HG03064 (cell line): ENCODE data around the gene SUPT5H.

ENCODE experiments used
- ATAC-seq: cut with Tn5 transposase; IDR thresholded peaks from one replicate; pipeline ENCODE4 v1.9.1; 2021; ENCODE audit warnings: low read depth; ENCODE audit not compliant: unreplicated experiment

SUPT5H gene

DNA sequence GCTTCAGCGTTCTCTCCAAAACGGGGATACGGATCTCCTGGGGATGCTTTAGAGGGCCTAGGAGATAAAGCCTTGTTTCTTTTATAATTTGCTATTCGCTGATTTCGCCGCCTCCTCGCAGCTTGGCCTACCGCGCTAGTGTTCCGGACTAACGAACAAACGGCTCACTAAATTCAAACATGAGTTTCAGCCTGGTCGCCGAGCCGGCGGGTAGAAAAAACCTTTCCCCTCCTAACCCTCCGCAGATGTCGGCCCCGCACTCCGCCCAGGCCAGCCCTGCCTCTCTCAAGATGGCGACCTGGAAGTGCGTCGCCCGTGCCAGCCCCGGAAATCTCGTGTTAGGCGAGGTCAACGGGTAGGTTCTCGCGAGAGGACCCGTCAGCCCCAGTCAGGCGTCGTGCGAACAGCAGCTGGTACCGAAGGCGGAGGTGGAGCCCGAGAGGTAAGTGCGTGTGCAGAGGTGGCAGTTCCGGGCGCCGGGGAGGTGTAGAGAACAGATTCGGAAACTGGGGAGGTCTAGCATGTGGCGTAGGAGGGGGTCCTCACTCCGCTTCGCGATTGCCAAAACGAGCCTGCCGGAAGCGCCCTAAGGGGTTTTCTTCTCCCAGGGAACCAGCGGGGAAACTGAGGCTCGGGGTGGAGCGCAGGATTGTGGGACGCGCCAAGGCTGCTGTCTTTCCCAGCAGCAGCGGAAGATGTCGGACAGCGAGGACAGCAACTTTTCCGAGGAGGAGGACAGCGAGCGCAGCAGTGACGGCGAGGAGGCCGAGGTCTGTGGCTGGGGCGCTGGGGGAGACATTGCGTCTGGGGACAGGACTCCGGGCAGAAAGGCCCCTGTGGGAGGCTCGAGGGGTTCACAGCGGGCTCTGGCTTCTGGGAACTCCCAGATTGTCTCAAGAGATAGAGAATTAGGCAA lies at the start of gene SUPT5H:
Gene SUPT5H (plus strand): TSS at position 387 of the 916 bp plus-strand sequence. CDS start 309 bp downstream, at position 696.
- peak; percentile 77 for ATAC-seq

DNA sequence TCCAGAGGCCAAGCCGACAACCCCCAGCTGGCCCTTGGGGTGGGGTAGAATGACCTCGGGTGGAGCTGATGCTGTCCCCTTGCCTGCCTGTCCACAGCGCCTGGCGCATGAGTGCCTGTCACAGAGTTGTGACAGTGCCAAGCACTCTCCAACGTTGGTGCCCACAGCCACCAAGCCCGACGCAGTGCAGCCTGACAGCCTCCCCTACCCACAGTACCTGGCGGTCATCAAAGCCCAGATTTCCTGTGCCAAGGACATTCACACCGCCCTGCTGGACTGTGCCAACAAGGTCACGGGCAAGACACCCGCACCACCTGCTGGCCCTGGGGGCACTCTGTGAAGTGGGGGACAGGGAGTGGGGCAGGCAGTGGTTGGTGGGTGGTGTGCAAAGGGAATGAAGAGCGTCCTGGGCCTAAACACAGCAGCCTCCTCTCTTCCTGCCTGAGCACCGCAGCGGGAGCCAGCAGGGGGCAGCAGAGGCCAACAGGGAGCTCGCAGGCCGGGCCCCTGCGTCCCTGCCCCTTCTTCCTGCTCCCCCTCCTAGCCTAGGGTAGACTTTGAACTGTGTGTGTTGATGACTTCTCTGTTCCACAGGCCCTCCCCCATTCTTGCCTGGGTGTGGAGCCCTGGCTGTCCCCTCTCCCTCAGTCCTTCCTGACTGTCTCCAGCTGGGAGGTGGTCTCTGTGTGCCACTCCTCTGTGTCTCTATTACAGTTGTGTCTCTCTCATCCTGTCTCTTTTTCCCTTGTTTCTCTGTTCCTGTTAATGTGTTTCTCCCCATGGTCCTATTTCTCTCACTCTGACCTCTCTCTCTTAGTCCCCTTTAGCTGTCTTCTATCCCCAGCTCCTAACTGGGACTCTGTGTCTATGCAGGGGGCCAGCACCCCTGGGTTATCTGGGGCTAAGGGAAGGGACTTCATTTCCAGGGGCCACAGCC lies 47.8 kb upstream of the SUPT5H start:
- no peak for ATAC-seq

DNA sequence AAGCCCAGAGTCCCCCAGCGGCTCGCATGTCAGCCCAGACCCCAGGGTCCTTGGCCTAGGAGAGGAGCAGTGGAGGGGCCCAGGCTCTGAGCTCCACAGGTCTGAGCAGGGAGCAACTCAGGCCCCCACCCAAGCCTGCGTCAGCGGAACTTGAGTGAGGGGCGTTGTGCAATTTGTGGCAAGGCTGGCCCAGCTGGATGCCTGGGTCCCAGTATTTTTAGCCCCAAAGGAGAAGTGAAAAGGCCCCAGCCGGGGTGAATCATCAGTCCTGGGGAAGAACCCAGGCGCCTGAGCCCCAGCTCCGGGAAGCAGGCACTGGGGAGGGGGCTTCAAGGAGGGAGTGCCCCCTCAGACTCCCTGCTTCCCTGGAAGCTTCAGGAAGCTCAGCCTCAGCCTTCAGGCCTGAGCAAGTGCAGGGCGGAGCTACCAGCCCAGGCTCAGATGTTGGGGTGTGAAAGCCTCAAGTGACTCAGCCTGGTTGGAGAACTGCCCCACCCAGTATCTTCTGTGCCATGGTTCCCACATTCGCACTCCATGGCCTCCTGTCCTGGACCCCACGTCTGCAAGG lies 47.0 kb upstream of the SUPT5H start:
- ATAC-seq = no peak

DNA sequence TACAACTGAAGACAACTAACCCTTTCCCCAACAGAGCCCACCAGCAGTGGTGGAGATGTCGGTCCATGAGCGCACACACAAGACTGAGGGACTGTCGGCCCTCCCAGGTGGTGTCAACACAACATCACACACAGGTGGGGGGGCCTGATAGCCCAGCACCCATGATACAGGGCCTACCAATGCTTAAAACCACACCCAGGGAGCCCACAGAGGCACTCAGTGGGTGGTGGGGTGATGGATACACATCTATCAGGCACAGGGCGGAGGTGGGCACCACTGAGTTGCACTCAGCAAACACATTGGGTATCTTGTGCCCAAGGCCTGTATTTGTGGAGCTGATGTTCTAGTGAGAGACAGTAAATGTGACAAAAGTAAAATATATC lies 45.7 kb upstream of the SUPT5H start:
- ATAC-seq = no peak

DNA sequence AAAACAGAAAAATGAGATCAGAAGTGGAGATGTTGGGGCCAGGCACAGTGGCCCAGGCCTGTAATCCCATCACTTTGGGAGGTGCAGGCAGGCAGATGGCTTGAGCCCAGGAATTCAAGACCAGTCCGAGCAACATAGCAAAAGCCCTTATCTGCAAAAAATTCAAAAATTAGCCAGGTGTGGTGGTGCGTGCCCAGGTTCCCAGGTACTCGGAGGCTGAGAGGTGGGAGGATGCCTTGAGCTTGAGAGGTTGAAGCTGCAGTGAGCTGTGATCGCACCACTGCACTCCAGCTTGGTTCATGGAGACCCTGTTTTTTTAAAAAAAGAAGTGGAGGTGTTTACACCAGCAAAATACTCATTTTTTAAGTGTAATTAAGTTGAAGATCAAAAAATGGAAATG lies 45.3 kb upstream of the SUPT5H start:
- ATAC-seq = no peak

DNA sequence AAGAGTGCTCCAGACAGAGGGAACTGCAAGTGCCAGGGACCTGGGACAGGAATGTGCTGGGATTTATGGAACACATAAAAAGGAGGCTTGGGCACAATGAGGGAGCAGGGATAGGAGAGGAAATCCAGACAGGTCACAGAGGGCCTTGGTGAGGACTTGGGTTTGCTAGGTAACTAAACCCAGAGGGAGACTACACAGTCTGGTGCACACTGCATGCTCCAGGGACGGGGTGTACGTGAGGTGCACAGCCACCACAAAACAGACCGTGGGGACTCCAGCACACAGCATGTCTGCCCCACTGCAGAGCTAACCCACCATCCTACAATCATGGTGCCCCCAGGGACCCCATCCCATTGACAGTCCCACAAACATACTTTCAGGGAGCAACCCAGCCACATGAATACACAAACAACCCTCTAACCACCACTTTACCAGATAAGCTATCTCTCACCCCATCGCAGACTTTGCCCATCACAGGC lies 44.3 kb upstream of the SUPT5H start:
- no peak for ATAC-seq

DNA sequence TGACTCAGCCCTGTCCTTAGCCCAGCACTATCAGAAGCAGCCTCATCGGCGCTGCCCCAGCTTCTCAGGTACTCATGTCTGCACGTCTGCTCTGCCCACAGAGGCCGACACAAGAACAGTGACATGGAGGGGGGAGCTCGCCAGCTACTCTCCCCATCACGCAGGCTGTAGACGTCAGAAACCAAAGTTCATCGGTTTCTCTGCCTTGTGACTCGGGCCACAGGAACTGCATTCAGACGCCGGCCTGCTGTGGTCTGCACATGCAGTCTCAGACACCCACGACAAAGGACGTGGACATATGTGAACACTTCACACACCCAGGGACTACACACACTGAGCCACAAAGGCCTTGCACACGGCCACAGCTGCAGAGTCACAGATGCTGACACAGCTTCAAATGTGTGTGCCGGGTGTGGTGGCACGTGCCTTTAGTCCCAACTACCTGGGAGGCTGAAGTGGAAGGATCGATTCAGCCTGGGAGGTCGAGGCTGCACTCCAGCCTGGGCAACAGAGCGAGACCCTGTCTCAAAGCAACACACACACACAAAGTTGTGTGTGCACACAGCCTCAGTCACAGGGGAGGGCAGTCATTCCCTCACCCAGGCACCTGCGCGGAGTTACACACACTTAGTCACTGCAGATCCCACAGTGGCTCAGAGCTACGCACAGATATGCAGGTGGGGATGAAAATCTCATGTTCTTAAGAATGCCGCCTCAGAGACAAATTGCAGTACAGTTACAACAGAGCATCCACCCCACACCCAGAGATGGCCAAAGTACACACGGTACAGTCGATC lies 43.6 kb upstream of the SUPT5H start:
- ATAC-seq = no peak

DNA sequence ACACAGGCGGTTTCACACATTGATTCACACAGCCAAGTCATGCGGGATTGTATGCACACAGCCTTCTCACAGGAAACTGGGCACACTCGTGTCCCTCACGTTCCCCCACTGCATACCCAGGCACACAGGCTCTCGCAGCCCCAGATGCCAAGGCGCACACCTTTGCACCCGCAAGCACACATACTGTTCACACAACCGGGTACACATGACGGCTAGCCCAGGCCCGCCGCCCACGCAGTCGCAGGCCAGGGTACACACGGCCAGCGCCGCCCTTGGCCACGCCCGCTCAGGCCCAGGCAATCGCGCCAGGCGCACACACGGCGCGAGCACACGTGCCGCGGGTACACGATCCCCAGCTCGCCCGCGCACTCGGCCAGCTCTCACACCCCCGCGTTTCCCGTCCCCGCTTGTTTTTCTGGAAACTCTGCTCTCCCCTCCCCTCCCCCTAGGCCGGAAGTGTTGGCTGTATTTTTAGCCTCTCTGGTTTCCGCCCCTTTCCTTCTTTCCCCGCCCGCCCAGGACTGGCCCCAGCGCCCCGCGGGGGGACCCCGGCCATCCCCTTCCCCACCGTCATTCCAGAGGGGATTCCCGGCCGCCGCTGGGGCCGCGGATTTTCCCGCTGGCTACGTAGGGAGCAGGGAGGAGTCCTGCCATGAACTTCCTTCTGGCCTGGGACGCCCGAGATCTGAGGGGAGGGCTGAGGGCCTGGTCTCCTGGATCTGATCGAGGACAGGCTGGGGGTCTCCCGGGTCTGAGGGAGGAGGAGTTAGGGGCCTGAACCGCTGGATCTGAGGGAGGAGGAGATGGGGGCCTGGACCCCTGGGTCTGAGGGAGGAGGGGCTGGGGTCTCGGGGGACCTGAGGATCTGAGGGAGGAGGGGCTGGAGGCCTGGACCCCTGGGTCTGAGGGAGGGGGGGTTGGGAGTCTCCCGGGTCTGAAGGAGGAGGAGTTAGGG lies 42.8 kb upstream of the SUPT5H start:
- ATAC-seq = no peak

DNA sequence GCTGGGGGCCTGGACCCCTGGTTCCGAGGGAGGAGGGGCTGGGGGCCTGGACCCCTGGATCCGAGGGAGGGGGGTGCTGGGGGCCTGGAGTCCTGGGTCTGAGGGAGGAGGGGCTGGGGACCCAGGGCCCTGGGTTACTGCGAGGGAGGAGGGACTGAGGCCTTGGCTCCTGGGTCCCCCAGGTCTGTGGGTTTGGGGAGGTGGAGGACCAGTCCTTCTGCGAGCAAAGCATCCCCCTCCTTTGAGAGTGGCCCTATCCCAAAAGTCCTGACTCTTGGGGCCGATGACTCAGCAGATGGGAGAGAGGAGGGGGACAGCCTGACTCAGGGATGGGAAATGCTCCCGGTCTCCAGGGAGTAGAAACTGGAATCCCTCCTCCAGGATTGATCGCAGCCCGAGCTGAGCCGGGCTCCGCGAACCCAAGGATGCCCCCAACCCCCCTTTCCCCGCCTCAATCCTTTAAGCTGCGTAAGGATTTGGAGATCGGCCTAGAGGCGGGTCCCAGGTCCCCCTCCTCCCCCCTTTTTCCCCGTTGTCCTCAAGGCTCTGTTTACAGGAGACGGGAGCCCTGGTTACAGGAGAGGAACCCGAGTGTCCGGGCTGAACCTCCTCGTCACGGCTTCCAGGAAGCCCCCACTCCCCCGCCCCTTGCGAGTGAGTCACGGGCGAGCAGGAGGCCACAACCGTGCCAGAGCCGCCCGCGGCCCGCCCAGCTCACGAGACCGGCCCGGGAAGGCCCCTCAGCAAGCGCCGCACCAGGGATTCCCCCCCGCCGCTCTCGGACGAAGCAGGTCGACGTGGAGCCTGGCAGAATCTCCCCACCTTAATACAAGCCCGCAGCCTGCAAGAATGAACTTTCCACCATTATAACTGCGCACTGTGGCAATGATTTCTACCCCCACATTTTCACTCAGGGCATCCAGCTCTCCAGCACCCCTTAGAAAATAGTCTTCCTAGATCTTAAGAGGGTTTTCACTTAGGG lies 41.8 kb upstream of the SUPT5H start:
- peak; percentile 24 for ATAC-seq

DNA sequence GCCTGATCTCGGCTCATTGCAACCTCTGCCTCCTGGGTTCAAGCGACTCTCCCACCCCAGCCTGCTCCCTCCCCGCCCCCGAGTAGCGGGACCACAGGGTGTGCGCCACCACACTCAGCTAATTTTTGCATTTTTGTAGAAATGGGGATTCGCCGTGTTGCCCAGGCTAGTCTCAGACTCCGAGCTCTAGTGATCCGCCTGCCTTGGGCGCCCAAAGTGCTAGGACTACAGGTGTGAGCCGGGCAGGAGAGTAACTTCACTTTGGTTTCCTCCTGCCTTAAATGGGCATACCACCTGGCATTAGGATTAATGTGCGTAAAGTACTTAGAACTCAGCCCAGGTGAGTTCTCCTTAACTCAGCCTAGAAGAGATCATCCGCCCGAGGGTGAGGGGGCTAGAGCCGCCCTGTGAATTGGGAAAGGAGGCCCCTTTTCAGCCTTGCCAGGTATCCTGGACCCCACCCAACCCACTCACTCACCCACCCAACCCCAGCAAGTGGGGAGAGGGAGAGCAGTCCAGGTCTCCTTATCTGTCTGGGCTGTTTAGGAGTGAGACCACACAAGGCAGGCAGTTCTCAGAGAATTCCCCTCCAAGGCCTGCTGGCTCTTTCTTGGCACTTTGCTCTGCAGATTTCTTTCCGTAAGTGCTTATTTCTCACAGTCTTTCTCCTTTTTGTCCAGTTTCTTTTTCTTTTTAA lies 40.0 kb upstream of the SUPT5H start:
- no peak for ATAC-seq

DNA sequence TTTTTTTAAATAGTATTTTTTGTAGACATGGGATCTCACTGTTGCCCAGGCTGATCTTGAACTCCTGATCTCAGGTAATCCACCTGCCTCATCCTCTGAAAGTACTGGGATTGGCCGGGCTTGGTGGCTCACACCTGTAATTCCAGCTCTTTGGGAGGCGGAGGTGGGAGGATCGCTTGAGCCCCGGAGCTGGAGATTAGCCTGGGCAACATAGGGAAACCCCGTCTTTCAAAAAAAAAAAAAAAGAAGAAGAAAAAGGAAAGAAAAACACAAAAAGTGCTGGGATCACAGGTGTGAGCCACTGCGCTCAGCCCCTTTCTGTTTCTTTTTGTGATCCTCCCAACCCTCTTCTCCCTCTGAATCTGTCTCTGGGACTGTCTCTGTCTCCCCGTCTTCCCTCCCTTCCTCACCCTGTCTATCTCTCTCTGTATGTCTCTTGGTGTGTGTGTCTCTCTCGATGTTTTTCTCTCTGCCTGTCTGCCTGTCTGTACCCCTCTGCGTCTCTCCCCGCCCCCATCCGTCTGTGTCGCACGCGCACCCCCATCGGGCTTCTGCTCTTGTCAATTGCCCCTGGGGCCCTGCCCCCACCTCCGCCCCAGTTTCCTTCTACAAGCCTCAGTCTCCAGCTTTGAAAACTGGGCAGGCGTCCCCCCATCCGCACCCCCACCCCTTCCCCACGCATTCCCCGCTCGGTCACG lies 39.3 kb upstream of the SUPT5H start:
- no peak for ATAC-seq

DNA sequence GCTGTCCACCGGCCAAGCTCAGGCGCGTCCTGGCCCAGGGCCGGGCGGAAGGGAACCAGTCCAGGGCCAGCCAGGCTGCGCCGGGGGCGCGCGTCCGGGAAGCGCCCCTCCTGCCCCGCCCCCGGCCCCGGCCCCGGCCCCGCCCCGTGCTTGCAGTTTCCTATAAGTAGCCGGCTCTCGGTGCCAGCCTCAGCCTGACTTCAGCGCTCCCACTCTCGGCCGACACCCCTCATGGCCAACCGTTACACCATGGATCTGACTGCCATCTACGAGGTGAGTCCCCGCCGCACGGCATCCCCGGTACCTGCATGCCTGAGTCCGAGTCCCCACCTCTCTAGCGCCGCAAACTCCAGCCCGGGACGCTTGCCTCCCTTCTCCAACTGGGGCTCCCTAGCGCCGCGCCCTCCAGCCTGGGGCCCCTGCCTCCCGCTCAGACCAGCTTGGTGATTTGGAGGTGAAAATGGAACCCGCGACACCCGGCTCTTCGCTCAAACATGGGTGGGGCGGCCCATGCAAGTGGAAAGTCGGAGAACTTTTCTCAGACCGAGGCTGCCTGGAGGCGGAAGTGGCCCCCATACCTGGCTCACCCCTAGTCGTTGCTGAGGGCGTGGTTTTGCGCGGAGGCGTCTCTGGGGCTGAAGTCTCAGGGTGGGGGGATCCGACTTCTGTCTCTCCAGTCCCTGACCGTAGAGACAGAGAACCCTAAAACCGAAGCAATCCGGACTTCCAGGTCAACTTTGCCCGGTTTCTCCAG lies 38.5 kb upstream of the SUPT5H start, which contains the start of gene ZFP36:
Gene ZFP36 (plus strand): TSS at position 192 of the 754 bp plus-strand sequence. CDS start 58 bp downstream, at position 250.
- no peak for ATAC-seq

DNA sequence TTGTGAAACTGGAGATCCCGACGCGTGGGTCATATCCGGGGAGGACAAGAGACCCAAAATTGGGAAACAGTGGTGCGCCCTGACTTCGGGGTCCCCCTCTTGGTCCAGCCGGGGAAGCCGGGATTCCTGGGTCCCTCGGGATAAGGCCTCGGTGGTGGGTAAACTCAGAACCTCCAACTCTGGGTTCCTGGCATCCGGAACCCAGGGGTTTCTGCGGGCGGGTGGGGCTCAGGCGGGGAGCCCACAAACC lies 38.0 kb upstream of the SUPT5H start:
- no peak for ATAC-seq

DNA sequence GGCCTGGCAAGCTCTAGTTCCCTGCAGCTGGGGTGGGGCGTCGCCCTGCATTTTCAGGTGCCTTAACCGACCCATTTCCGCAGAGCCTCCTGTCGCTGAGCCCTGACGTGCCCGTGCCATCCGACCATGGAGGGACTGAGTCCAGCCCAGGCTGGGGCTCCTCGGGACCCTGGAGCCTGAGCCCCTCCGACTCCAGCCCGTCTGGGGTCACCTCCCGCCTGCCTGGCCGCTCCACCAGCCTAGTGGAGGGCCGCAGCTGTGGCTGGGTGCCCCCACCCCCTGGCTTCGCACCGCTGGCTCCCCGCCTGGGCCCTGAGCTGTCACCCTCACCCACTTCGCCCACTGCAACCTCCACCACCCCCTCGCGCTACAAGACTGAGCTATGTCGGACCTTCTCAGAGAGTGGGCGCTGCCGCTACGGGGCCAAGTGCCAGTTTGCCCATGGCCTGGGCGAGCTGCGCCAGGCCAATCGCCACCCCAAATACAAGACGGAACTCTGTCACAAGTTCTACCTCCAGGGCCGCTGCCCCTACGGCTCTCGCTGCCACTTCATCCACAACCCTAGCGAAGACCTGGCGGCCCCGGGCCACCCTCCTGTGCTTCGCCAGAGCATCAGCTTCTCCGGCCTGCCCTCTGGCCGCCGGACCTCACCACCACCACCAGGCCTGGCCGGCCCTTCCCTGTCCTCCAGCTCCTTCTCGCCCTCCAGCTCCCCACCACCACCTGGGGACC lies 37.6 kb upstream of the SUPT5H start:
- no peak for ATAC-seq

DNA sequence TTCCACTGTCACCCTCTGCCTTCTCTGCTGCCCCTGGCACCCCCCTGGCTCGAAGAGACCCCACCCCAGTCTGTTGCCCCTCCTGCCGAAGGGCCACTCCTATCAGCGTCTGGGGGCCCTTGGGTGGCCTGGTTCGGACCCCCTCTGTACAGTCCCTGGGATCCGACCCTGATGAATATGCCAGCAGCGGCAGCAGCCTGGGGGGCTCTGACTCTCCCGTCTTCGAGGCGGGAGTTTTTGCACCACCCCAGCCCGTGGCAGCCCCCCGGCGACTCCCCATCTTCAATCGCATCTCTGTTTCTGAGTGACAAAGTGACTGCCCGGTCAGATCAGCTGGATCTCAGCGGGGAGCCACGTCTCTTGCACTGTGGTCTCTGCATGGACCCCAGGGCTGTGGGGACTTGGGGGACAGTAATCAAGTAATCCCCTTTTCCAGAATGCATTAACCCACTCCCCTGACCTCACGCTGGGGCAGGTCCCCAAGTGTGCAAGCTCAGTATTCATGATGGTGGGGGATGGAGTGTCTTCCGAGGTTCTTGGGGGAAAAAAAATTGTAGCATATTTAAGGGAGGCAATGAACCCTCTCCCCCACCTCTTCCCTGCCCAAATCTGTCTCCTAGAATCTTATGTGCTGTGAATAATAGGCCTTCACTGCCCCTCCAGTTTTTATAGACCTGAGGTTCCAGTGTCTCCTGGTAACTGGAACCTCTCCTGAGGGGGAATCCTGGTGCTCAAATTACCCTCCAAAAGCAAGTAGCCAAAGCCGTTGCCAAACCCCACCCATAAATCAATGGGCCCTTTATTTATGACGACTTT lies 36.8 kb upstream of the SUPT5H start:
- ATAC-seq = no peak
